B cell (primary cell): Measurements from ENCODE around the gene SLC35F3. TPM values are rescaled to one million over a fixed set of nuclear protein-coding genes. Genes with fewer than 3 reads are reported as not detected.

Experiments
- ATAC-seq: fragments of 200-7000 bp; cut with Tn5 transposase; one replicate; pipeline ENCODE4 v1.10.0; 2021; ENCODE audit warnings: low read depth, mild to moderate bottlenecking, moderate number of reproducible peaks, moderate library complexity
- CTCF ChIA-PET: fragments of 350-600 bp; sonication (Branson Sonifier 250); formaldehyde crosslinking; loops from one replicate; lab custom pipeline; 2021; ENCODE audit warnings: antibody characterized with exemption, inconsistent platforms; lab: Charles Lee
- POLR2A ChIA-PET: fragments of 350-600 bp; sonication (Branson Sonifier 250); formaldehyde crosslinking; loops from one replicate; lab custom pipeline; 2021; ENCODE audit warnings: antibody characterized with exemption; lab: Charles Lee
- DNase-seq: peaks from one replicate; pipeline ENCODE4 v3.0.0; 2013
- H2AFZ ChIP-seq: 2 replicates; pipeline ENCODE4 v1.6.1; 2012; ENCODE audit warnings: mild to moderate bottlenecking, low read depth, low read length; ENCODE audit not compliant: insufficient read depth, poor library complexity, severe bottlenecking
- H3K27ac ChIP-seq, 2 donors: 1 replicate in 1 of 2; 2 replicates in 1 of 2; pipeline ENCODE4 v1.5.1; 2012 to 2013; ENCODE audit warnings: low read length in 2 of 2, mild to moderate bottlenecking in 2 of 2, moderate library complexity in 1 of 2
- H3K27me3 ChIP-seq, 4 experiments: fragments of 200-600 bp in 1 of 4; sonication (generic) in 1 of 4; replicated peaks in 1 of 4; 1 replicate in 2 of 4; 2 replicates in 2 of 4; pipeline versions ENCODE4 v1.6.1 to v1.7.0; 2013 to 2016; ENCODE audit warnings: low read length in 3 of 4, mild to moderate bottlenecking in 2 of 4, mixed read lengths in 1 of 4, moderate library complexity in 1 of 4; ENCODE audit not compliant: insufficient read depth in 4 of 4, control insufficient read depth in 3 of 4; ENCODE audit errors: control extremely low read depth in 1 of 4
- H3K36me3 ChIP-seq, 2 experiments: replicated peaks in 1 of 2; 1 replicate in 1 of 2; 2 replicates in 1 of 2; pipeline versions ENCODE4 v1.6.1 to v1.7.1; 2013; ENCODE audit warnings: low read length in 1 of 2; ENCODE audit not compliant: insufficient read depth in 2 of 2, control insufficient read depth in 1 of 2; ENCODE audit errors: control extremely low read depth in 1 of 2, extremely low read depth in 1 of 2
- H3K4me1 ChIP-seq, 2 donors: fragments of 200-600 bp in 1 of 2; sonication (generic) in 1 of 2; 1 replicate in 1 of 2; 2 replicates in 1 of 2; pipeline versions ENCODE4 v1.5.1 to v1.6.1; 2013 to 2017; ENCODE audit warnings: low read length in 2 of 2; ENCODE audit not compliant: control insufficient read depth in 2 of 2, insufficient read depth in 2 of 2
- H3K4me2 ChIP-seq: replicated peaks from 2 replicates; pipeline ENCODE3; 2012; ENCODE audit warnings: mild to moderate bottlenecking, low read depth, low read length; ENCODE audit not compliant: poor library complexity, severe bottlenecking
- H3K4me3 ChIP-seq, 5 experiments: fragments of 200-600 bp in 1 of 5; sonication (generic) in 1 of 5; 1 replicate in 3 of 5; 2 replicates in 2 of 5; pipeline versions ENCODE4 v1.5.1 to v1.7.0; 2011 to 2016; ENCODE audit warnings: low read length in 4 of 5, mild to moderate bottlenecking in 4 of 5, low read depth in 2 of 5, control low read depth in 1 of 5, moderate library complexity in 1 of 5; ENCODE audit not compliant: insufficient read depth in 1 of 5; ENCODE audit errors: control extremely low read depth in 1 of 5, extremely low read depth in 1 of 5
- H3K79me2 ChIP-seq: fragments of 200-600 bp; sonication (generic); one replicate; pipeline ENCODE4 v1.6.0; 2016; ENCODE audit warnings: low read length; ENCODE audit not compliant: control insufficient read depth, insufficient read depth
- H3K9ac ChIP-seq: fragments of 200-600 bp; sonication (generic); 2 replicates; pipeline ENCODE4 v1.6.1; 2017; ENCODE audit warnings: mild to moderate bottlenecking, low read length, moderate library complexity
- H3K9me3 ChIP-seq, 3 donors: one replicate each; pipeline versions ENCODE4 v1.6.1 to v1.7.1; 2013; ENCODE audit warnings: low read length in 2 of 3; ENCODE audit not compliant: control insufficient read depth in 2 of 3, insufficient read depth in 1 of 3; ENCODE audit errors: control extremely low read depth in 1 of 3
- H4K20me1 ChIP-seq: 2 replicates; pipeline ENCODE4 v1.6.0; 2012; ENCODE audit warnings: mild to moderate bottlenecking, low read length; ENCODE audit not compliant: insufficient read depth, control insufficient read depth, poor library complexity, severe bottlenecking
- H3K27ac Mint-ChIP-seq: one replicate; pipeline ENCODE4 v1.8.0; 2021; ENCODE audit warnings: mixed read lengths
- H3K27me3 Mint-ChIP-seq: one replicate; pipeline ENCODE4 v1.8.0; 2021; ENCODE audit warnings: mixed read lengths
- H3K4me1 Mint-ChIP-seq: one replicate; pipeline ENCODE4 v1.8.0; 2021; ENCODE audit warnings: mixed read lengths
- H3K4me3 Mint-ChIP-seq: one replicate; pipeline ENCODE4 v1.8.0; 2021; ENCODE audit warnings: mixed read lengths
- H3K9me3 Mint-ChIP-seq: one replicate; pipeline ENCODE4 v1.8.0; 2022; ENCODE audit warnings: mixed read lengths; ENCODE audit not compliant: insufficient read depth
- EZH2 ChIP-seq: IDR thresholded peaks from 2 replicates; pipeline ENCODE4 v1.6.1; 2012; ENCODE audit warnings: borderline replicate concordance, low read depth, mild to moderate bottlenecking, moderate library complexity, low read length; ENCODE audit not compliant: insufficient read depth, poor library complexity, severe bottlenecking
- WGBS: methylation state at CpG from one replicate; pipeline ENCODE4 v1.1.5; 2013; ENCODE audit warnings: missing lambda C conversion rate; ENCODE audit not compliant: insufficient coverage; 5-methylcytosine and 5-hydroxymethylcytosine counted together
- intact Hi-C: fragments of 100-400 bp; cut with micrococcal nuclease; formaldehyde crosslinking; loops from one replicate; pipeline ENCODE4 v1.10.0; 2022
- polyA plus RNA-seq: library from polyadenylated mRNA; depleted of rRNA; stranded (reverse); fragments of >200 nt; gene quantifications from 2 replicates; pipeline ENCODE4 v1.2.3, GENCODE V29; 2012
- total RNA-seq, 2 donors: library from RNA; stranded (reverse); fragments of 120-200 nt in 1 of 2; gene quantifications; 1 replicate in 1 of 2; 2 replicates in 1 of 2; pipeline versions ENCODE4 v1.2.3 to v1.2.4, GENCODE V29; 2013 to 2022
- TF ChIP-seq, protein P1 (sequence below): fragments of 200-600 bp; IDR thresholded peaks from one replicate; pipeline ENCODE4 v1.8.0; 2022; ENCODE audit warnings: antibody characterized with exemption, mild to moderate bottlenecking

The SLC35F3 gene
- total and polyA plus RNA-seq, 2 donors (not counting 1 experiment from before 2014, with no cell fraction given) = not detected

- CTCF ChIA-PET = no interaction called here
- no CpG with 5 or more reads among the region's 1 CpG for WGBS
- no peak for TF ChIP-seq EZH2
- TF ChIP-seq, protein P1, sequence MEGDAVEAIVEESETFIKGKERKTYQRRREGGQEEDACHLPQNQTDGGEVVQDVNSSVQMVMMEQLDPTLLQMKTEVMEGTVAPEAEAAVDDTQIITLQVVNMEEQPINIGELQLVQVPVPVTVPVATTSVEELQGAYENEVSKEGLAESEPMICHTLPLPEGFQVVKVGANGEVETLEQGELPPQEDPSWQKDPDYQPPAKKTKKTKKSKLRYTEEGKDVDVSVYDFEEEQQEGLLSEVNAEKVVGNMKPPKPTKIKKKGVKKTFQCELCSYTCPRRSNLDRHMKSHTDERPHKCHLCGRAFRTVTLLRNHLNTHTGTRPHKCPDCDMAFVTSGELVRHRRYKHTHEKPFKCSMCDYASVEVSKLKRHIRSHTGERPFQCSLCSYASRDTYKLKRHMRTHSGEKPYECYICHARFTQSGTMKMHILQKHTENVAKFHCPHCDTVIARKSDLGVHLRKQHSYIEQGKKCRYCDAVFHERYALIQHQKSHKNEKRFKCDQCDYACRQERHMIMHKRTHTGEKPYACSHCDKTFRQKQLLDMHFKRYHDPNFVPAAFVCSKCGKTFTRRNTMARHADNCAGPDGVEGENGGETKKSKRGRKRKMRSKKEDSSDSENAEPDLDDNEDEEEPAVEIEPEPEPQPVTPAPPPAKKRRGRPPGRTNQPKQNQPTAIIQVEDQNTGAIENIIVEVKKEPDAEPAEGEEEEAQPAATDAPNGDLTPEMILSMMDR = no peak
Observed at GRCh38 chr1:233951804-233952203, 47.3 kb downstream of the SLC35F3 start.

GRCh38 chr1:233957691-233958090, 53.2 kb downstream of the SLC35F3 start:
- no peak for TF ChIP-seq EZH2
- no peaks in the 10 kb centered on the region for H3K27me3 Mint-ChIP-seq
- no peaks in the 10 kb centered on the region for H3K27me3 ChIP-seq
- H3K4me3 Mint-ChIP-seq = no peak overlapping the region
- 100% methylated on average over 1 of the region's 4 CpGs for WGBS
- H3K36me3 ChIP-seq = no peaks in the 10 kb centered on the region
- ChIA-PET CTCF (no interaction called here), POLR2A (no interaction called here)
- H4K20me1 ChIP-seq = no peaks in the 10 kb centered on the region
- no peak overlapping the region for H3K4me3 ChIP-seq
- no peak overlapping the region for H3K27ac Mint-ChIP-seq
- no peak overlapping the region for H3K27ac ChIP-seq
- no peak overlapping the region for H2AFZ ChIP-seq
- intact Hi-C loops = no loop called here
- no peaks in the 10 kb centered on the region for H3K4me1 Mint-ChIP-seq
- H3K4me1 ChIP-seq = no peaks in the 10 kb centered on the region
- peaks cover 3% of the 10 kb centered on the region for H3K9me3 Mint-ChIP-seq
- H3K9ac ChIP-seq = no peak overlapping the region
- H3K4me2 ChIP-seq = no peak overlapping the region
- ATAC-seq (no peak), DNase-seq (no peak)
- H3K9me3 ChIP-seq = peaks cover 0 to 12% (median 0%) of the 10 kb centered on the region in 3 donors
- H3K79me2 ChIP-seq = no peaks in the 10 kb centered on the region

More at GRCh38 chr1:233951804-233952203, 47.3 kb downstream of the SLC35F3 start:
- H3K4me1 Mint-ChIP-seq = no peaks in the 10 kb centered on the region
- DNase-seq (no peak), ATAC-seq (no peak)
- Histone ChIP-seq H3K4me1 (no peaks in the 10 kb centered on the region), H2AFZ (no peak overlapping the region), H3K9me3 (peaks cover 0 to 16% (median 2%) of the 10 kb centered on the region in 3 donors), H4K20me1 (no peaks in the 10 kb centered on the region), H3K36me3 (no peaks in the 10 kb centered on the region), H3K27me3 (no peaks in the 10 kb centered on the region), H3K9ac (no peak overlapping the region), H3K4me2 (no peak overlapping the region), H3K27ac (no peak overlapping the region), H3K79me2 (no peaks in the 10 kb centered on the region), H3K4me3 (no peak overlapping the region)
- POLR2A ChIA-PET = no interaction called here
- intact Hi-C loops = no loop called here
- peaks cover 9% of the 10 kb centered on the region for H3K9me3 Mint-ChIP-seq
- H3K4me3 Mint-ChIP-seq = no peak overlapping the region
- no peaks in the 10 kb centered on the region for H3K27me3 Mint-ChIP-seq
- H3K27ac Mint-ChIP-seq = no peak overlapping the region
